Measurements from ENCODE around the gene OR2V2.
"Not testable (repeated sequence)": the region's sequence is repeated elsewhere in the genome, so short reads cannot be mapped to it uniquely, and the experiment has no call there.

OR2V2 gene

DNA sequence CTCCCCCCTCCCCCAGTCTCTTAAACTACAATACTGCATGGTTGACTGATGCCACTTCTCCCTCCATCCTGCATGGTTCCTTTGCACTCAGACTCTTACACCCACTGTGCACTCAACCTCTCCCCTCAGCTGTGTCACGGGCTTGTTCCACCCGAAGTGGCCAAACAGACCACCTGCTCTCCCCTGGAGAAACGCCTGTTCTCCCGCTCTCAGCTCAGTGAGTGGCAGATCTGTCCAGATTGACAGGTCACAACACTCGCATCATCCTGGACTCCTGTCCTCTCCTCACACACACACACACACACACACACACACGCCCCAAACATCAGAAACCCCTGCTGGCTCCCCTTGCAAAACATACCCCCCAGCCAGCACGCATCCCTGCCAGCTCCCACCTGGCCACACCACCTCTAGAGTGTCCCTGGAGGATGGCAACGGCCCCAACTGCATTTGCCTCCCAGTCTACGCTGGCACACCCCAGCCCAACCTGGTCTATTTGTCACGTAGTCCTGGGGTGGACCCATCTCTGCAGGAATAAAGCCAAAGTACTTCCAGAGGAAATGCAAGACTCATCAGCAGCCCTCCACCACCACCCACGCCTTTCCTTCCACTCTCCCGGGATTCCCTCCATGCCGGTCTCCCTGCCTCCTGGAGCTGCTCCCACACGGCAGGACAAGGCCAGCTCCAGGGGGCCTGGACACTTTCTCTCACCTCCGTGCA, 19.3 kb upstream of the OR2V2 start:
- no peak overlapping the region for H3K27ac Mint-ChIP-seq
- H3K27me3 Mint-ChIP-seq, result peaks cover 42% of the 10 kb centered on the region
- peaks cover 3% of the 10 kb centered on the region for H3K36me3 Mint-ChIP-seq
- H3K4me3 Mint-ChIP-seq, result no peak overlapping the region
- H3K9me3 Mint-ChIP-seq (ENCODE audit: low read depth), result no peaks in the 10 kb centered on the region
- H3K4me1 Mint-ChIP-seq (ENCODE audit: low read depth), result no peaks in the 10 kb centered on the region

GRCh38 chr5:181129601-181130000, 17.8 kb upstream of the OR2V2 start:
- peaks cover 42% of the 10 kb centered on the region for H3K27me3 Mint-ChIP-seq
- H3K27ac Mint-ChIP-seq, result no peak overlapping the region

DNA sequence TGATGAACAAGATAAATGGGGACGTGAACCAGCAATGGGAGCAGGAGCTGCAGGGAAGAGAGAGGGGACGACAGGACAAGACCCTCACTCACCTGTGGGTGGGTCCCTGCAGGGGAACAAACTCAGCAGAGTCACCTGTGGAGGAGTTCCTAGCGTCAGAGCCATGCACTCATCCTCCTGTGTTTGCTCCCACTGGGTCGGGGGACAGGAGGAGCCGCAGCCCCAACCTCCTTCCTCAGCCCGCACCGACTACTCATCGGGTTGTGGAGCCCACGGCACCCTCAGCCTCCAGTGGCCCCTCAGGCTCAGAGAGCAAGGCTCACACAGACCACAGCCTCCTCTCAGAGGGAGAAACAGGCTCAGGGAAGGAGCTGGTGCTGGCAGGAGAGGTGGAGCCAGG, 17.3 kb upstream of the OR2V2 start:
- not testable (repeated sequence) for H3K4me3 Mint-ChIP-seq; H3K27ac Mint-ChIP-seq; H3K9me3 Mint-ChIP-seq (ENCODE audit: low read depth); H3K4me1 Mint-ChIP-seq (ENCODE audit: low read depth); H3K36me3 Mint-ChIP-seq
- peaks cover 40% of the 10 kb centered on the region for H3K27me3 Mint-ChIP-seq

More at GRCh38 chr5:181129601-181130000, 17.8 kb upstream of the OR2V2 start:
- Mint-ChIP-seq H3K4me3 (no peak overlapping the region), H3K36me3 (peaks cover 3% of the 10 kb centered on the region), H3K9me3 (ENCODE audit: low read depth) (no peaks in the 10 kb centered on the region), H3K4me1 (ENCODE audit: low read depth) (no peaks in the 10 kb centered on the region)

DNA sequence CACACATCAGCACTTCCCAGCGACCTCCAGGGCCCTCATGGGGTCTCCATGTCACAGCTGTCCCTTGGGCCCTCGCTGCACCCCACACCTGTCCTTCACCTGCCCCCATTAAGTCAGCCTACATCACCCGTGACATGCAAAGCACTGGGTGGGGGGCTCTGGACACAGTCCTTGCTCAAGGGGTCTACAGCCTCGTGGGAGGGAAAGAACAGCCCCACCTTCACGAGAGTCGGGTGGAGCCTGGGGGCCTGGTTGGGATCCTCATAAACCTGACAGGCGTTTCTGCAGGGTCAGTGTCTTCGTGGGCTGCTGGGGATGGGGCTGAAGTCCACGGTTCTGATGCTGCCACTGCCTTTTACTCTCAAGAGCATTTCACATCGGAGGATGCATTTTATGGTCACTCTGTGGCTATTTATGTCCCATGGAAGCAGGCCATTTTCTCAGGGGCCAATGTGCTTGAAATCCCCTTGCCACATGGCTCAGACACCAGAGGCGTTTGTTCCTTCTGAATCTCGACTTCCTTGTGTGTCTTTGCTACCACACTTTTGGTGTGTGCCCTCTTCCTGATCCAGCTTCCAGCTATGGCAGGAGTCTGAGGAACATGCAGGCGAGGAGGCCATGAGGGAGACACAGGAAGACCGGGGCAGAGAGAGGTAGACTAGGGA, 16.4 kb upstream of the OR2V2 start, which contains the start of gene OR2V1:
Gene OR2V1, minus strand, starts transcription at position 338 of the 665 bp plus-strand sequence. CDS start 5,865 bp downstream, outside the sequence.
- Mint-ChIP-seq H3K4me1 (ENCODE audit: low read depth) (no peaks in the 10 kb centered on the region), H3K27me3 (peaks cover 35% of the 10 kb centered on the region), H3K27ac (no peak within 1 kb of the TSS), H3K36me3 (peaks cover 3% of the 10 kb centered on the region), H3K9me3 (ENCODE audit: low read depth) (no peaks in the 10 kb centered on the region), H3K4me3 (no peak within 1 kb of the TSS)

DNA sequence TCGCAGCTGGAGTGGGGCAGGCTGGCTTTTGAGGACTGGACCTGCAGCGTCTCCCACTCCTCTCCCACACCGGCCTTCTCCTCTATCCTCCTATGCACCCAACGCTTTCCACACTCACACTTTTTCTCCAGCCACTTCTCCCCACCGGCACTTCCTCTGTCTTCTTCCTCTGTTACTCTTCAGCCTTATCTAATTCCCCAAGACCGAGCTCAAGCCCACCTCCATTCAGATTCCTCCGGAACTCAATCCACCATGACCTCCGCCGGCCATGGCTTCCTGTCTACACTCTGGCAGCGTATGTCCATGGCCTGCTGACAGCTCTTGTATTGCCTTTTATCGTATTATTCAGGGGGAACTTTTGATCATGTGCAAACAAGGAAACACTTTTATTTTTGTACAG, 15.9 kb upstream of the OR2V2 start:
- peaks cover 3% of the 10 kb centered on the region for H3K36me3 Mint-ChIP-seq
- H3K27ac Mint-ChIP-seq, result no peak overlapping the region
- no peaks in the 10 kb centered on the region for H3K9me3 Mint-ChIP-seq (ENCODE audit: low read depth)
- H3K4me1 Mint-ChIP-seq (ENCODE audit: low read depth), result no peaks in the 10 kb centered on the region
- H3K27me3 Mint-ChIP-seq, result peaks cover 31% of the 10 kb centered on the region
- H3K4me3 Mint-ChIP-seq, result no peak overlapping the region

- H3K27ac Mint-ChIP-seq, result no peak overlapping the region
- H3K27me3 Mint-ChIP-seq, result peaks cover 28% of the 10 kb centered on the region
- H3K4me1 Mint-ChIP-seq (ENCODE audit: low read depth), result no peaks in the 10 kb centered on the region
- no peak overlapping the region for H3K4me3 Mint-ChIP-seq
- H3K9me3 Mint-ChIP-seq (ENCODE audit: low read depth), result no peaks in the 10 kb centered on the region
- peaks cover 3% of the 10 kb centered on the region for H3K36me3 Mint-ChIP-seq
Measured at GRCh38 chr5:181133083-181133482, 14.3 kb upstream of the OR2V2 start.

DNA sequence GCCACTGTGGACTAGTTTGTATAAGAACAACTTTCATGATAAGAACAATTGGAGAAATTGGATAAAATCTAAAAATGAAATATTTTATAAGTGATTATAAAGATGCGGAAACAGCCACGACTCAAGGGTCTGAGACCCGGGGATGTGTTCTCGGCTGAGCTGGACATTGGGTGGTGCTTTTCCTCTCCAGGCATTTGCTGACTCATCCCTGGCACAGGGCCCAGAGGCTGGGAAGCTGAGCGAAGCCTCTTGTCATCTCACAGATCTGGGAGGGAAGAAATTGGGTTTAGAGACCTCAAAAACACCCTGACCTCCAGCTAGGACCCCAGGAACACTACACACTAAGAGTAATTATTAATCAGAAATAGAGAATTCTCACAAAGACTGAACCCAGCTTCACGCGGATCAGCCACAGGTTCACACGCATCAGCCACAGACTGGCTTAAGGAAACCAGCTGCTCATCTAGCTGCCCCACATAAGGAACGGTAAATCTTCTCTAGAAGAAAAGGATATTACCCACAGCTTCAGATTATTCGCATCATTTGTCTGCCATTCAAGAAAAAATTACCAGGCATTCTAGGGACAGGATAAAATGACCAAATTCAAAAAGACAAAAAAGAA, 13.7 kb upstream of the OR2V2 start:
- H3K4me1 Mint-ChIP-seq (ENCODE audit: low read depth), result no peaks in the 10 kb centered on the region
- peaks cover 3% of the 10 kb centered on the region for H3K36me3 Mint-ChIP-seq
- no peak overlapping the region for H3K27ac Mint-ChIP-seq
- H3K27me3 Mint-ChIP-seq, result peaks cover 23% of the 10 kb centered on the region
- H3K9me3 Mint-ChIP-seq (ENCODE audit: low read depth), result peaks cover 3% of the 10 kb centered on the region
- no peak overlapping the region for H3K4me3 Mint-ChIP-seq

DNA sequence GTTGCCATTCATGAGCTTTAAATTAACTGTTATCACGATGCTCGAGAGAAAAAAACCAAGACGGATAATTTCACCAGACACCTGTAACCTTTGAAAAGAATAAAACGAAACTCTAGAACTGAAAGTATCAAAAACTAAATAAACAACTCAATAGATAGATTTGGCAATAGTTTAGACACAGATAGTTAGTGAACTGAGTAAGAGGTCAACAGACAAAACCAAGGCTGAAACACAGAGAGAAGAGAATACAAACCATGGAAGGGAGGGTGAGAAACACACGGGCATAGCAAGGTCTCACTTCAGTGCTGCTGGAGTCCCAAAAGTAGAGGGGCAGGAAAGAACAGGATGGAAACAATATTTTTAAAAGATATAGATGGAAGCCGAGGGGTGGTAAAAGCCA, 13.1 kb upstream of the OR2V2 start:
- H3K36me3 Mint-ChIP-seq, result peaks cover 3% of the 10 kb centered on the region
- H3K4me1 Mint-ChIP-seq (ENCODE audit: low read depth), result no peaks in the 10 kb centered on the region
- no peak overlapping the region for H3K27ac Mint-ChIP-seq
- H3K27me3 Mint-ChIP-seq, result peaks cover 21% of the 10 kb centered on the region
- H3K4me3 Mint-ChIP-seq, result no peak overlapping the region
- peaks cover 8% of the 10 kb centered on the region for H3K9me3 Mint-ChIP-seq (ENCODE audit: low read depth)

- no peak overlapping the region for H3K27ac Mint-ChIP-seq
- H3K27me3 Mint-ChIP-seq, result peaks cover 15% of the 10 kb centered on the region
- peaks cover 3% of the 10 kb centered on the region for H3K36me3 Mint-ChIP-seq
- H3K4me1 Mint-ChIP-seq (ENCODE audit: low read depth), result no peaks in the 10 kb centered on the region
- no peak overlapping the region for H3K4me3 Mint-ChIP-seq
- peaks cover 18% of the 10 kb centered on the region for H3K9me3 Mint-ChIP-seq (ENCODE audit: low read depth)
Measured at GRCh38 chr5:181136361-181136955, 10.9 kb upstream of the OR2V2 start.

DNA sequence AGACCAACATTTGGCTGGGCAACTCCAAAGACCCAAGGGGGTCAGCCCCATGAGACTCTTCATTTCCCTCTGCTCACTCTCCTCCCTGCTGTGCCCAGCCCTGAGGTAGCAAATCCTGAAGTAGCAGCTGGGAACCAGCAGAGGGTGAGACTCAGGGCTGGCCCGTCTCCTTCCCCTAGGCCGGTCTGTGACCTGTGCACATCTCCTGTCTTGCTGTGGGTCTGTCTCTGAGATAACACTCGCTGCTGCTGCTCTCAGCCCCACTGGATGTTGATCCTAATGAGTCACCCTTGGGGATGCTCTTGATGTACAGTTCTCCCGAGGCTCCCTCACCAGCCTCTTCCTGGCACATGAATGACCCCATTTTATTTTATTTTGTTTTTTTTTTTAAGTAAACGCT, 9.1 kb upstream of the OR2V2 start:
- no peak overlapping the region for H3K27ac Mint-ChIP-seq
- H3K27me3 Mint-ChIP-seq, result peaks cover 13% of the 10 kb centered on the region
- H3K9me3 Mint-ChIP-seq (ENCODE audit: low read depth), result peaks cover 18% of the 10 kb centered on the region
- H3K4me3 Mint-ChIP-seq, result no peak overlapping the region
- H3K36me3 Mint-ChIP-seq, result no peaks in the 10 kb centered on the region
- no peaks in the 10 kb centered on the region for H3K4me1 Mint-ChIP-seq (ENCODE audit: low read depth)

- Mint-ChIP-seq H3K4me3 (no peak overlapping the region), H3K4me1 (ENCODE audit: low read depth) (no peaks in the 10 kb centered on the region), H3K27ac (no peak overlapping the region), H3K36me3 (no peaks in the 10 kb centered on the region), H3K9me3 (ENCODE audit: low read depth) (peaks cover 18% of the 10 kb centered on the region), H3K27me3 (peaks cover 19% of the 10 kb centered on the region)
Measured at GRCh38 chr5:181140766-181141165, 6.6 kb upstream of the OR2V2 start.

- H3K27me3 Mint-ChIP-seq, result peaks cover 25% of the 10 kb centered on the region
- H3K9me3 Mint-ChIP-seq (ENCODE audit: low read depth), result peaks cover 18% of the 10 kb centered on the region
- no peak overlapping the region for H3K27ac Mint-ChIP-seq
- H3K4me3 Mint-ChIP-seq, result no peak overlapping the region
- H3K36me3 Mint-ChIP-seq, result no peaks in the 10 kb centered on the region
- H3K4me1 Mint-ChIP-seq (ENCODE audit: low read depth), result no peaks in the 10 kb centered on the region
Measured at GRCh38 chr5:181142054-181142453, 5.3 kb upstream of the OR2V2 start.

GRCh38 chr5:181145133-181145532, 2.3 kb upstream of the OR2V2 start:
- Mint-ChIP-seq H3K4me1 (ENCODE audit: low read depth) (no peaks in the 10 kb centered on the region), H3K27ac (no peak overlapping the region), H3K27me3 (peaks cover 38% of the 10 kb centered on the region), H3K36me3 (no peaks in the 10 kb centered on the region), H3K9me3 (ENCODE audit: low read depth) (peaks cover 3% of the 10 kb centered on the region), H3K4me3 (no peak overlapping the region)

- no peak overlapping the region for H3K27ac Mint-ChIP-seq
- no peak overlapping the region for H3K4me3 Mint-ChIP-seq
- H3K4me1 Mint-ChIP-seq (ENCODE audit: low read depth), result peaks cover 7% of the 10 kb centered on the region
- peaks cover 22% of the 10 kb centered on the region for H3K27me3 Mint-ChIP-seq
- H3K36me3 Mint-ChIP-seq, result no peaks in the 10 kb centered on the region
- H3K9me3 Mint-ChIP-seq (ENCODE audit: low read depth), result no peaks in the 10 kb centered on the region
Measured at GRCh38 chr5:181149355-181149754, 2.0 kb downstream of the OR2V2 start.

All from activated naive CD8-positive, alpha-beta T cell (primary cell).